GM18505 (cell line): ENCODE measurements around the gene TUBA1C.
"Not testable (repeated sequence)": the region's sequence is repeated elsewhere in the genome, so short reads cannot be mapped to it uniquely, and the experiment has no call there.

Experiments
- ATAC-seq: cut with Tn5 transposase; IDR thresholded peaks from one replicate; pipeline ENCODE4 v1.9.1; 2021; ENCODE audit not compliant: unreplicated experiment
- POLR2A ChIP-seq: IDR thresholded peaks from 4 replicates; pipeline ENCODE4 v1.6.1; 2011; ENCODE audit warnings: borderline replicate concordance; ENCODE audit not compliant: insufficient read depth, insufficient read length; ENCODE audit errors: extremely low read depth

Gene TUBA1C

GRCh38 chr12:49296034-49296835, 31.4 kb downstream of the TUBA1C start:
- TF ChIP-seq POLR2A = no peak
- no peak for ATAC-seq

DNA sequence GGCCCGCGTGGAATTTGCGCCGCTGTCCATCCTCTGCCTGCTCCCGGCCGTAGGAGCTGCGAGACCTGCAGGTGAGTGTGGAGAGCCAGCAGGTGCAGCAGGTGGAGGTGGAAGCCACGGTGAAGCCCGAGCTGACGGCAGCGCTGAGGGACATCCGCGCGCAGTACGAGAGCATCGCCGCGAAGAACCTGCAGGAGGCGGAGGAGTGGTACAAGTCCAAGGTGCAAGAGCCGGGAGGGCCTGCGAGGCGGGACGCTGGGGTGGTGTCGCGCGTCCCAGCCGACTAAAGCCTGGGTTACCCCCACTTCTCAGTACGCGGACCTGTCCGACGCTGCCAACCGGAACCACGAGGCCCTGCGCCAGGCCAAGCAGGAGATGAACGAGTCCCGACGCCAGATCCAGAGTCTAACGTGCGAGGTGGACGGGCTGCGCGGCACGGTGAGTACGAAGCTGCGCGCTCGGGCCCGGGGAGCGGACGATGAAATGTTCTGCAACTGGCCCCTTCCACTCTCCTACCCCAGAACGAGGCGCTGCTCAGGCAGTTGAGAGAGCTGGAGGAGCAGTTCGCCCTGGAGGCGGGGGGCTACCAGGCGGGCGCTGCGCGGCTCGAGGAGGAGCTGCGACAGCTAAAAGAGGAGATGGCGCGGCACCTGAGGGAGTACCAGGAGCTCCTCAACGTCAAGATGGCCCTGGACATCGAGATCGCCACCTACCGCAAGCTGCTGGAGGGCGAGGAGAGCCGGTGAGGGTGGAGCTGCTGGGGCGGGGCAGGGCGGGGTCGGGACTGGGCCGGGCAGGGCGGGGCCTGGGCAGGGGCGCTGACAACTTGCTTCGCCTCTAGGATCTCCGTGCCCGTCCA, 32.2 kb downstream of the TUBA1C start:
- TF ChIP-seq POLR2A = no peak
- no peak for ATAC-seq

DNA sequence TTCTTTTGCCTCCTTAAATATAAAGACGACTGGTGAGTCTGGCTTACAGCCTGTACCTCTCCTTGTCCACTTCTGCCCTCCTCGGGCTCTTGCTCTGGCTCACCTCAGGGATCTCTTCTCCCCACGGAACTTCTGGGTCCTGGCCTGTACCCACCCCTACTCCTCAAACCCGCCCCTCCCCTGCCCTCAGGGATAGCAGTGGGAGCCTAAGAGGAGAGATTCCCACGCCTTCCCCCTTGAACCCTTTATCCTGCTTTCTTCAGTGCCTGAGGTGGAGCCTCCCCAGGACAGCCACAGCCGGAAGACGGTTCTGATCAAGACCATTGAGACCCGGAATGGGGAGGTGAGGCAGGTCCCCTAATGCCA, 32.8 kb downstream of the TUBA1C start:
- ATAC-seq = no peak
- TF ChIP-seq POLR2A = no peak

GRCh38 chr12:49298160-49298559, 33.3 kb downstream of the TUBA1C start:
- no peak for ATAC-seq

DNA sequence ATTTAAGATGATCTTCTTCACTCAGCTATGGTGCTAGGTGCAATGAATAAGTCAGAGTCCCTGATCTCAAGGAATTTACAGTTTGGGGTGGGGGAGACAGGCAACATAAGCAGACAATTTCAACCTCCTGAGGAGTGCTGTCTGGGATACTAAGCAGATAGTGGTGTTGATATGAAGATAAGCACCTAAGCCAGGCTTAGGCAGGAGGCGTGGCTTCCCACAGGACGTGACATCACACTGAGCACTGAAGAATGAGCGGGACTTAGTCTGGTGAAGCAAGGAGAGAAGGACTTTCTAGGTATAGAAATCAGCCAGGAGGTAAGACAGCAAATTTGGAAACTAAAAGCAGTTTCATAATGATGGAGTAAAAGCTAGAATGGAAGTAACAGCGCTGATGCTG, 36.9 kb downstream of the TUBA1C start:
- TF ChIP-seq POLR2A = no peak
- no peak for ATAC-seq

More at GRCh38 chr12:49298160-49298559, 33.3 kb downstream of the TUBA1C start:
- no peak for TF ChIP-seq POLR2A

- TF ChIP-seq POLR2A = no peak
- no peak for ATAC-seq
Observed at GRCh38 chr12:49304161-49304560, 39.3 kb downstream of the TUBA1C start.

DNA sequence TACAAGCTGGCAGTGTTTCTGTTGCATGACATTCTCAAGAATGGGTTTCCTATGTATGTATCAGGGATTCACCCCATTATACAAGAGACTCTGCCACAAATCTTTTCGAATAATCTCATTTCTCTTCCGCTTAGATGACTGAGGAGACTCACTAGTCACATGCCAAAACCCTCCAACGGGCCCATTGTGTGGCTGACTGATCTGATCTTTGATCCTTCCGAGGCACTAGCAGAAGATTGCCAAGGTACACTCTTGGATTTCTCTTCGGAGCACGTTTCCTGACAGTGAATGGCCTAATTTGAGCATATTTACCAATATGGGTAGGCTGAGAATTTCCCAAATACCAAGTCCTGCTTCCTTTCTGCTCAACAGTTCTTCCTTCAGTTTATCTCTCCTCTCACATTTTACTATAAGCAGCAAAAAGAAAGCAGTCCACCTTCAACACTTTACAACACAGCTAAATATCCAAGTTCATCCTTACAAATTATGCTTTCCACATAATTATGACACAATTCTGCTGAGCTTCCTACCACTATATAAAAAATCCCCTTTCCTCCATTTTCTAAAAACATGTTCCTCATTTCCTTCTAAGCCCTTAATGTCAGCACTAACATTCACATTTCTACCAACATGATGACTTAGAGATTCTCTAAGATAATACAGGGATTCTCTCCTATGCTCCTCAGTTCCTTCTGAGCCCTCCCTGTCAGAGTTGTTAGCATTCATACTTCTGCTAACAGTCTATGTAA, 41.1 kb downstream of the TUBA1C start:
- ATAC-seq = no peak
- no peak for TF ChIP-seq POLR2A

GRCh38 chr12:49309386-49309785, 44.5 kb downstream of the TUBA1C start:
- no peak for ATAC-seq
- TF ChIP-seq POLR2A = no peak

DNA sequence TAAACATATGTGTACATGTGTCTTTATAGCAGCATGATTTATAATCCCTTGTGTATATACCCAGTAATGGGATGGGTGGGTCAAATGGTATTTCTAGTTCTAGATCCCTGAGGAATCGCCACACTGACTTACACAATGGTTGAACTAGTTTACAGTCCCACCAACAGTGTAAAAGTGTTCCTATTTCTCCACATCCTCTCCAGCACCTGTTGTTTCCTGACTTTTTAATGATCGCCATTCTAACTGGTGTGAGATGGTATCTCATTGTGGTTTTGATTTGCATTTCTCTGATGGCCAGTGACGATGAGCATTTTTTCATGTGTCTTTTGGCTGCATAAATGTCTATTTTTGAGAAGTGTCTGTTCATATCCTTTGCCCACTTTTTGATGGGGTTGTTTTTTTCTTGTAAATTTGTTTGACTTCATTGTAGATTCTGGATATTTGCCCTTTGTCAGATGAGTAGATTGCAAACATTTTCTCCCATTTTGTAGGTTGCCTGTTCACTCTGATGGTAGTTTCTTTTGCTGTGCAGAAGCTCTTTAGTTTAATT, 45.6 kb downstream of the TUBA1C start:
- not testable (repeated sequence) for ATAC-seq

DNA sequence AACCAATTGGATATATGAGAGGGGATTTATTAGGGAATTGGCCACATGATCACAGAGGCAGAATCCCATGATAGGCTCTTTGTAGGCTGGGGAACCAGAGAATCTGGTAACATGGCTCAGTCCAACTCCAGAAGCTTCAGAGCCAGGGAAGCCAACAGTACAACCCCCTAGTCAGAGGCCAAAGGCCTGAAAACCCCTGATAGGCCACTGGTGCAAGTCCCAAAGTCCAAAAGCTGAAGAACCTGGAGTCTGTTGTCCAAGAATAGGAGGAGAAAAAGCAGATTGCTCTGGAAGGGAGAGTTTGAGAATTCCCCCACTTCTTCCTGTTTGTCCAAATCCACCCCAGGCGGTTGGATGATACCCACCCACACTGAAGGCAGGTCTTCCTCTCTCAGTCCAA, 49.9 kb downstream of the TUBA1C start:
- TF ChIP-seq POLR2A = no peak
- ATAC-seq = no peak

DNA sequence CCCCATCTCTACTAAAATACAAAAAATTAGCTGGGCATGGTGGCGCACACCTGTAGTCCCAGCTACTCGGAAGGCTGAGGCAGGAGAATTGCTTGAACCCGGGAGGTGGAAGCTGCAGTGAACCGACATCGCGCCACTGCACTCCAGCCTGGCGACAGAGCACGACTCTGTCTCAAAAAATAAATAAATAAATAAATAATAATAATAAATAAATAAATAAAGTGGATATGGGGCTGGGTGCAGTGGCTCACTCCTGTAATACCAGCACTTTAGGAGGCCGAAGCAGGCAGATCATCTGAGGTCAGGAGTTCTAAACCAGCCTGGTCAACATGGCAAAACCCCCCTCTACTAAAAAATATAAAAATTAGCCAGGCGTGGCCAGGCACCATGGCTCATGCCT, 52.2 kb downstream of the TUBA1C start:
- ATAC-seq = not testable (repeated sequence)

- not testable (repeated sequence) for ATAC-seq
Observed at GRCh38 chr12:49320411-49321103, 55.7 kb downstream of the TUBA1C start.

GRCh38 chr12:49322367-49322707, 57.5 kb downstream of the TUBA1C start:
- no peak for ATAC-seq
- TF ChIP-seq POLR2A = no peak
